Fibroblast of lung (primary cell): ENCODE data around the gene HECTD4. TPM values are rescaled to one million over a fixed set of nuclear protein-coding genes. Genes with fewer than 3 reads are reported as not detected.

Experiments
- DNase-seq, 2 donors: peaks; one replicate each; pipeline versions ENCODE4 v3.0.0 to v3.0.0-alpha.2; 2010; ENCODE audit warnings: low read depth in 2 of 2
- H2AFZ ChIP-seq: 2 replicates; pipeline ENCODE4 v1.5.1; 2012; ENCODE audit warnings: low read length, control low read depth, inconsistent platforms
- H3K27ac ChIP-seq: 2 replicates; pipeline ENCODE4 v1.5.1; 2011; ENCODE audit warnings: low read length, control low read depth; ENCODE audit not compliant: insufficient read depth
- H3K27me3 ChIP-seq: 2 replicates; pipeline ENCODE4 v1.5.1; 2011; ENCODE audit warnings: mild to moderate bottlenecking, low read length; ENCODE audit not compliant: control insufficient read depth, insufficient read depth
- H3K36me3 ChIP-seq: 2 replicates; pipeline ENCODE4 v1.5.1; 2011; ENCODE audit warnings: low read length; ENCODE audit not compliant: control insufficient read depth, insufficient read depth
- H3K4me1 ChIP-seq: 2 replicates; pipeline ENCODE4 v1.5.1; 2011; ENCODE audit warnings: low read length; ENCODE audit not compliant: control insufficient read depth, insufficient read depth; ENCODE audit errors: extremely low read depth
- H3K4me2 ChIP-seq: 2 replicates; pipeline ENCODE4 v1.5.1; 2011; ENCODE audit warnings: low read length, control low read depth; ENCODE audit not compliant: insufficient read depth; ENCODE audit errors: extremely low read depth
- H3K4me3 ChIP-seq, 4 experiments: fragments of 200-600 bp in 1 of 4; sonication (generic) in 1 of 4; replicated peaks in 1 of 4; 2 replicates each; pipeline ENCODE4 v1.5.1; 2011 to 2016; ENCODE audit warnings: low read length in 4 of 4, low read depth in 3 of 4, mild to moderate bottlenecking in 3 of 4, control low read depth in 2 of 4, inconsistent platforms in 1 of 4, mixed read lengths in 1 of 4; ENCODE audit not compliant: insufficient read depth in 1 of 4; ENCODE audit errors: control extremely low read depth in 1 of 4
- H3K79me2 ChIP-seq: 2 replicates; pipeline ENCODE4 v1.5.1; 2012; ENCODE audit warnings: mild to moderate bottlenecking, low read length, inconsistent platforms; ENCODE audit not compliant: control insufficient read depth, insufficient read depth
- H3K9ac ChIP-seq: 2 replicates; pipeline ENCODE4 v1.5.1; 2011; ENCODE audit warnings: mild to moderate bottlenecking, low read length, control low read depth; ENCODE audit not compliant: insufficient read depth
- H3K9me3 ChIP-seq: 2 replicates; pipeline ENCODE4 v1.5.1; 2012; ENCODE audit warnings: low read depth, low read length; ENCODE audit not compliant: control insufficient read depth, insufficient read depth
- H4K20me1 ChIP-seq: 2 replicates; pipeline ENCODE4 v1.5.1; 2011; ENCODE audit warnings: low read length; ENCODE audit not compliant: control insufficient read depth, insufficient read depth; ENCODE audit errors: extremely low read depth
- EZH2 ChIP-seq: IDR thresholded peaks from 2 replicates; pipeline ENCODE4 v1.5.1; 2012; ENCODE audit warnings: low read length, control low read depth, mild to moderate bottlenecking; ENCODE audit errors: missing control alignments
- polyA plus RNA-seq, 2 donors: library from polyadenylated mRNA; depleted of rRNA in 1 of 2; stranded (reverse) in 1 of 2; unstranded in 1 of 2; fragments of >200 nt; gene quantifications; 2 replicates each; pipeline ENCODE4 v1.2.1, GENCODE V29; 2011 to 2012; ENCODE audit warnings: missing spikeins in 1 of 2
- total RNA-seq: library from RNA; depleted of rRNA; stranded (reverse); fragments of >200 nt; gene quantifications from 2 replicates; pipeline ENCODE4 v1.2.1, GENCODE V29; 2014
- TF ChIP-seq, protein P1 (sequence below), 2 donors: IDR thresholded peaks in 1 of 2; conservative IDR thresholded peaks in 1 of 2; 1 replicate in 1 of 2; 2 replicates in 1 of 2; pipeline ENCODE4 v1.5.1; 2011 to 2012; ENCODE audit warnings: low read length in 2 of 2, control low read depth in 1 of 2, inconsistent platforms in 1 of 2, low read depth in 1 of 2, mild to moderate bottlenecking in 1 of 2

The HECTD4 gene
- total and polyA plus RNA-seq, 2 donors (not counting 1 experiment from before 2014, with no cell fraction given), result 5.1 to 31.7 TPM

DNA sequence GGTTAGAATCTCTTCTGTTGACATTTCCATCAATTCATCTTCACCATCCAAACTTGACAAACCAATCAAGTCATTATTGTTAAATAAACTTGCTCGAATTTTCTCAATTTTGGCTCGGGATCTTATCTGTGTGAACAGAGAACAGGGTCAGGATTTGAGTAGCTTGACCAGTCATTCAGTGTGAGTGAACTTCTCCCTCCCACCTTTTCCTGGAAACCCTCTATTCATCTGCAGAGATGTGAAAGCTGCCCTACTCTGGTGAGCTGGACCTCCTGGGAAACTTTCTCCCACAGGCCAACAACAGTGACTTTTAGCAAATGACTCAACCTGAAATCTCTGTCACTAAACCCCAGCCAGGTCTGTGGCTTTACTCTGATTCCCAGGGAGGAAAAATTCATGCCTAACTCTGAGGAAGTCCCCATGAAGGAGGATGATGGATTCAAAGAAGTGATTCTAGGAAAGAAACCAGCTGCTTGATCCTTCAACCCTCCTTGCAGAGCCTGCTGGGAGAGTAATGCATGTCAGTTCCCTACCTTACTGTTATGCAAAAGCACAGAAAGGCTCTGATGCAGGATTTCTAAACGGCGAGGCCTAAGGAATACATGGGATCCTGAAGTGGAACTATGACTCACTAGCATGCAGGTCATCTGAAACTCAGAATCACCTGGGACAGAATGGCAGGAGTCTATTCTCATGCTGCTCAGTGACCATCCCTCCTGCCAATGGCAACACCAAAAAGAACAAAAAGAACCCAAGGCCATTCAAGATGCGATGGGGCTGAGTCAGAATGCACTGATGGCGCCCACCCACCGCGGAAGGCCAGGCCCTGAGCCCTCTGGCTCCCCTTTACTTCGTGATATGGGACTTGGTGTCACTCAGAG is 198.8 kb downstream of the HECTD4 start:
- peak; percentile 73 to 75 for DNase-seq
- H3K79me2 ChIP-seq, result no peaks in the 10 kb centered on the region
- no peak overlapping the region for H3K4me3 ChIP-seq
- no peak overlapping the region for H3K9ac ChIP-seq
- no peak overlapping the region for H3K4me2 ChIP-seq
- H3K4me1 ChIP-seq, result peaks cover 11% of the 10 kb centered on the region
- H3K27ac ChIP-seq, result peak overlapping the region; percentile 31
- H3K9me3 ChIP-seq, result no peaks in the 10 kb centered on the region
- H2AFZ ChIP-seq, result no peak overlapping the region
- no peaks in the 10 kb centered on the region for H4K20me1 ChIP-seq
- TF ChIP-seq, protein P1, sequence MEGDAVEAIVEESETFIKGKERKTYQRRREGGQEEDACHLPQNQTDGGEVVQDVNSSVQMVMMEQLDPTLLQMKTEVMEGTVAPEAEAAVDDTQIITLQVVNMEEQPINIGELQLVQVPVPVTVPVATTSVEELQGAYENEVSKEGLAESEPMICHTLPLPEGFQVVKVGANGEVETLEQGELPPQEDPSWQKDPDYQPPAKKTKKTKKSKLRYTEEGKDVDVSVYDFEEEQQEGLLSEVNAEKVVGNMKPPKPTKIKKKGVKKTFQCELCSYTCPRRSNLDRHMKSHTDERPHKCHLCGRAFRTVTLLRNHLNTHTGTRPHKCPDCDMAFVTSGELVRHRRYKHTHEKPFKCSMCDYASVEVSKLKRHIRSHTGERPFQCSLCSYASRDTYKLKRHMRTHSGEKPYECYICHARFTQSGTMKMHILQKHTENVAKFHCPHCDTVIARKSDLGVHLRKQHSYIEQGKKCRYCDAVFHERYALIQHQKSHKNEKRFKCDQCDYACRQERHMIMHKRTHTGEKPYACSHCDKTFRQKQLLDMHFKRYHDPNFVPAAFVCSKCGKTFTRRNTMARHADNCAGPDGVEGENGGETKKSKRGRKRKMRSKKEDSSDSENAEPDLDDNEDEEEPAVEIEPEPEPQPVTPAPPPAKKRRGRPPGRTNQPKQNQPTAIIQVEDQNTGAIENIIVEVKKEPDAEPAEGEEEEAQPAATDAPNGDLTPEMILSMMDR (conservative IDR thresholded peaks at IDR 0.05 in 1 of 2, IDR thresholded peaks at IDR 0.05 in 1 of 2; ENCODE audit: low read depth in 1 of 2, low read length in 2 of 2), result no peak
- TF ChIP-seq EZH2, result no peak
- no peaks in the 10 kb centered on the region for H3K27me3 ChIP-seq
- H3K36me3 ChIP-seq, result peaks cover 17% of the 10 kb centered on the region

- Histone ChIP-seq H3K36me3 (peaks cover 17% of the 10 kb centered on the region), H3K4me2 (no peak overlapping the region), H3K79me2 (no peaks in the 10 kb centered on the region), H4K20me1 (no peaks in the 10 kb centered on the region), H3K9me3 (no peaks in the 10 kb centered on the region), H3K4me3 (no peak overlapping the region), H2AFZ (no peak overlapping the region), H3K27ac (no peak overlapping the region), H3K4me1 (peaks cover 11% of the 10 kb centered on the region), H3K27me3 (no peaks in the 10 kb centered on the region), H3K9ac (no peak overlapping the region)
- TF ChIP-seq EZH2, result no peak
- TF ChIP-seq, protein P1 (conservative IDR thresholded peaks at IDR 0.05 in 1 of 2, IDR thresholded peaks at IDR 0.05 in 1 of 2; ENCODE audit: low read depth in 1 of 2, low read length in 2 of 2), result no peak
- DNase-seq, result peak; percentile 6 to 92
These were observed 199.7 kb downstream of the HECTD4 start for GRCh38 chr12:112182499-112182898.

- no peak overlapping the region for H3K9ac ChIP-seq
- DNase-seq, result no peak
- H3K9me3 ChIP-seq, result no peaks in the 10 kb centered on the region
- no peak overlapping the region for H3K4me3 ChIP-seq
- TF ChIP-seq EZH2, result no peak
- TF ChIP-seq, protein P1 (conservative IDR thresholded peaks at IDR 0.05 in 1 of 2, IDR thresholded peaks at IDR 0.05 in 1 of 2; ENCODE audit: low read depth in 1 of 2, low read length in 2 of 2), result no peak
- no peak overlapping the region for H3K27ac ChIP-seq
- no peaks in the 10 kb centered on the region for H3K27me3 ChIP-seq
- peaks cover 16% of the 10 kb centered on the region for H3K36me3 ChIP-seq
- H3K4me1 ChIP-seq, result peaks cover 11% of the 10 kb centered on the region
- no peak overlapping the region for H3K4me2 ChIP-seq
- H2AFZ ChIP-seq, result no peak overlapping the region
- H3K79me2 ChIP-seq, result no peaks in the 10 kb centered on the region
- H4K20me1 ChIP-seq, result no peaks in the 10 kb centered on the region
These were observed 201.8 kb downstream of the HECTD4 start for GRCh38 chr12:112180422-112180821.
